ENCODE results near the gene TMEM164.

Gene TMEM164

GRCh38 chrX:109997786-109998452, 5.0 kb upstream of the TMEM164 start:
- H3K27ac ChIP-seq (replicated peaks) = no peak overlapping the region

GRCh38 chrX:110000000-110000399, 2.9 kb upstream of the TMEM164 start:
- no peak for DNase-seq (ENCODE audit: low read depth in 1 of 2, low spot score in 1 of 2)
- H3K27ac ChIP-seq (replicated peaks) = no peak overlapping the region
- TF ChIP-seq CTCF (IDR thresholded peaks at IDR 0.05; ENCODE audit: insufficient read depth, low read length) (no peak), REST (IDR thresholded peaks at IDR 0.05; ENCODE audit: insufficient replicate concordance, low read depth) (no peak), GABPA (IDR thresholded peaks at IDR 0.05; ENCODE audit: low read depth) (no peak), SPI1 (IDR thresholded peaks at IDR 0.05; ENCODE audit: borderline replicate concordance, low read depth) (no peak), POLR2AphosphoS5 (IDR thresholded peaks at IDR 0.05; ENCODE audit: low read depth) (no peak)
- H3K27me3 ChIP-seq (ENCODE audit: insufficient read depth, poor library complexity, severe bottlenecking) = no peaks in the 10 kb centered on the region
- no peak overlapping the region for H3K4me3 ChIP-seq (replicated peaks; ENCODE audit: insufficient read depth, low read length)

More at GRCh38 chrX:109997786-109998452, 5.0 kb upstream of the TMEM164 start:
- Histone ChIP-seq H3K27me3 (ENCODE audit: insufficient read depth, poor library complexity, severe bottlenecking) (no peaks in the 10 kb centered on the region), H3K4me3 (replicated peaks; ENCODE audit: insufficient read depth, low read length) (no peak overlapping the region)
- DNase-seq (ENCODE audit: low read depth in 1 of 2, low spot score in 1 of 2) = no peak
- TF ChIP-seq POLR2AphosphoS5 (IDR thresholded peaks at IDR 0.05; ENCODE audit: low read depth) (no peak), GABPA (IDR thresholded peaks at IDR 0.05; ENCODE audit: low read depth) (no peak), CTCF (IDR thresholded peaks at IDR 0.05; ENCODE audit: insufficient read depth, low read length) (no peak)

GRCh38 chrX:110000847-110001713, 1.8 kb upstream of the TMEM164 start:
- Histone ChIP-seq H3K27me3 (ENCODE audit: insufficient read depth, poor library complexity, severe bottlenecking) (no peaks in the 10 kb centered on the region), H3K4me3 (replicated peaks; ENCODE audit: insufficient read depth, low read length) (no peak overlapping the region), H3K27ac (replicated peaks) (no peak overlapping the region)
- TF ChIP-seq SPI1 (IDR thresholded peaks at IDR 0.05; ENCODE audit: borderline replicate concordance, low read depth) (no peak), CTCF (IDR thresholded peaks at IDR 0.05; ENCODE audit: insufficient read depth, low read length) (no peak), POLR2AphosphoS5 (IDR thresholded peaks at IDR 0.05; ENCODE audit: low read depth) (no peak), GABPA (IDR thresholded peaks at IDR 0.05; ENCODE audit: low read depth) (no peak), REST (IDR thresholded peaks at IDR 0.05; ENCODE audit: insufficient replicate concordance, low read depth) (no peak)
- no peak for DNase-seq (ENCODE audit: low read depth in 1 of 2, low spot score in 1 of 2)
